NCI-H69 (cell line): ENCODE measurements around the gene TGM6.

Source experiments
- DNase-seq: peaks from one replicate; lab custom pipeline; 2025; lab: John Stamatoyannopoulos, UW

The TGM6 gene

DNA sequence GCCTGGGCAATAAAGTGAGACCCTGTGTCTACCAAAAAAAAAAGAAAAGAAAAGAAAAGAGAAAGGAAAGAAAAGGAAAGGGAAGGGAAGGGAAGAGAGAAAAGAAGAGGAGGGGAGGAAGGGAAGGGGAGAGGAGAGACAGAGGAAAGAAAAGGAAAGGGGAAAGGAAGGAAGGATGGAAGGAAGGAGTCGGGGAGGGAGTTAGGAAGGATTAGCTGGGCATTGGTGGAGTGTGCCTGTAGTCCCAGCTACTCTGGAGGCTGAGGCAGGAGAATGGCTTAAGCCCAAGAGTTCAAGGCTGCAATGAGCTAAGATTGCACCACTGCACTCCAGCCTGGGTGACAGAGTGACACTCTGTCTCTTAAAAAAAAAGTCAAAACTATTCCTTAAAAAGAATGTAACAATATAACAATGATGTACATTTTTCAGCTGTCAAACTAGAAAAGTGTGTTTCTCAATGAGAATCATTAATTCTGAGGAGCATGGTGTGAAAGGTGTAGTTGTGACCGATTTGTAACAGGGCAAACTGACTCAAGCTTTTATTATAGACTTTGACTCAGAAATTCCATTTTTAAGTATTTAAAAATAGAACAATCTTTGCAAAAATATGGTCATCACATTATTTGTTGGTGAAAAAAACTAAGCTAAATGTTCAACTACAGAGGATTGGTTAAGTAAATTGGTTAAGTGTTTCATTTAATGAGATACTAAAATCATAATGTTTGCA lies 75.2 kb downstream of the TGM6 start:
- no peak for DNase-seq

DNA sequence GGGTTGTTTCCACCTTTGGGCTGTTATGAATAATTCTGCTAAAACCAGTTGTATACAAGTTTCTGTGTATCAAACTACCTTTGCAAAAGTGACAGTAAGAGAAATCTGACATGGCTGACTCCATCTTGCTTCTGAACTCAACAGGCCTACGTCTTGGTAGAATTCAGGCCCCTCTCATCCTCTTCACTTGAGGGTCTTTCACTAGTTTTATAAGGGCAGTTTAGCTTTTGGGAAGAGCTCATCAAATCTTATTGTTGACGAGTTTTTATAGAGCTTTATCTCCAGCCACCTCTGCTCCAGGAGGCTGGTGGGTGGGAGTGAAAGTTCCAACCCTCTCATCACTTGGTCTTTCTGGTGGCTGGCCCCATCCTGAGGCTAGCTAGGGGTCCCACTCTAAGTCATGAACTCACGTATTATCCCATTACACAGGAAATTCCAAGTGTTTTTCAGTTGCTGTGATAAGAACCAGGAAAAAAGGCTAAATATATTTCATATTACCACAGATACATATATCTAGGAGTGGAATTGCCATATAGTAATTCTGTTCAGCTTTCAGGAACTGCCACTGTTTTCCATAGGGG lies 78.3 kb downstream of the TGM6 start:
- no peak for DNase-seq

DNA sequence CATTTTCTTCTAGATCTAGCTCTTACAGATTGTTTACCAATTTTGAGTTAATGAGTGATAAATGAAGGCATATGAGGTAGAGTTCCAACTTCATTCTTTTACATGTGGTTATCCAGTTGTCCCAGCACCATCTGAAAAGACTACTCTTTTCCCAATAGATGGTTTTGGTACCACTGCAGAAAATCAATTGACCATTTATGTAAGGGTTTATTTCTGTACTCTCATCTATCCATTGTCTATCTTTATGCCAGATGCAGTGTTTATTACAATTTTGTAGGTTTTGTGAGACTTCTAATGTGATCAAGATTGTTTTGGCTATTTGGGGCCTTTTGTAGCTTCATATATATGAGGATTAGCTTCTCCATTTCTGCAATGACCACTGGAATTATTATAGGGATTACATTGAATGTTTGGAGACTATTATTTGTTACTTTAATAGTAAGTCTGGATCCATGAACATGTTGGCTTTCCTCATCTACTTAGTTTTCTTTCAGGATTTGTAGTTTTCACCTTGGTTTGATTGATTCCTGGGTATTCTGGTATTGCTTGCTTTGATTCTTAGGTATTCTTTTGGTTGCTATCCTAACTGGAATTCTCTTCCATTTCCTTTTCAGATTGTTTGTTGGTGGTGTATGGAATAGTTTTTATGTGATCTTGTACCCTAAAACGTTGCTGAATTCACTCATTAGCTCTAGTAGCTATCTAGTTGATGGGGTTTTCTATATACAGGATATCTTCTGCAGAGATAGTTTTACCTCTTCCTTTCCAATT lies 79.5 kb downstream of the TGM6 start:
- no peak for DNase-seq

DNA sequence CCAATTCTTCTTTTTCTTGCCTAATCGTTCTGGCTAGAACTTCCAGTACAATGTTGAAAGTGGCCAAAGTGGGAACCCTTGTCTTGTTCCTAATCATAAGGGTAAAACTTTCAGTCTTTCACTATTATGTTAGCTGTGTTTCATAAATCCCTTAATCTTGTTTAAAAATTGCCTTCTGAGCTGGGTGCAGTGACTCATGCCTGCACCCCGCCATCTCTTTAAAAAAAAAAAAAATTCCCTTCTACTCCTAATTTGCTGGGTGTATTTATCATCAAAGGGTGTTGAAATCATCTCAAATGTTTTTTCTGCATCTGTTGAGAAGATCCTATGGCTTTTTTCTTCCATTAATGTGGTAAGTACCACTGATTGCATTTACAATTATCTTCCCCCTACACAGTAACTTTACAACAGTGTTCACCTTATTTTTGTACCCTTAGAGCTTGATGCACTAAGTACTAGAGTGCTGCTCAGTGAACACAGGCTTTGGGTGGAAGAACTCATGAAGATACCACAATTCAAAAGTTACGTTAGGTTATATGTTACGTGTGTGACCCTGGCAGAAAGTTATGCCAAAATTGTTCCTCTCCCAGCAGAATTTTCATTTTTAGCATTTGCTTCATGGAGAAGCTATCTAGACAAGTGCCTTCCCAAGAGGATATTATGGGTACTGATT lies 80.2 kb downstream of the TGM6 start:
- no peak for DNase-seq

DNA sequence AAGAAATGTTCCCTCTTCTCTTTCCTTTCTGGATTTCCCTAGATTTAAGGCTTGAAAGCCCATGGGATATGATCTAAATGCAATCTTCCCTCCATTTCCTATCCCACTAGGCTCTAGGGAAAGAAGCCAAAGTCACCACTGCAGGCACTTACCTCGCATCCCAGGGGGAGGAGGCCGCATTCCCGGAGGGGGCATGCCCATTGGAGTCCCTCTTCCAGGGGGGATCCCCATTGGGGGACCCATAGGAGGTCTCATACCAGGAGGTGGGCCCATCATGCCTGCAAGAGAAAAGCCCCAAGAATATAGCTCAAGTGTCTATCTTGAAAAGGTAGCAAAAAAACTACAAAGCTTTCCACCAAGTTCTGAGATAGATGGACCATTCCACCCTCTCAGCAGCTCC lies 81.8 kb downstream of the TGM6 start:
- DNase-seq = no peak

DNA sequence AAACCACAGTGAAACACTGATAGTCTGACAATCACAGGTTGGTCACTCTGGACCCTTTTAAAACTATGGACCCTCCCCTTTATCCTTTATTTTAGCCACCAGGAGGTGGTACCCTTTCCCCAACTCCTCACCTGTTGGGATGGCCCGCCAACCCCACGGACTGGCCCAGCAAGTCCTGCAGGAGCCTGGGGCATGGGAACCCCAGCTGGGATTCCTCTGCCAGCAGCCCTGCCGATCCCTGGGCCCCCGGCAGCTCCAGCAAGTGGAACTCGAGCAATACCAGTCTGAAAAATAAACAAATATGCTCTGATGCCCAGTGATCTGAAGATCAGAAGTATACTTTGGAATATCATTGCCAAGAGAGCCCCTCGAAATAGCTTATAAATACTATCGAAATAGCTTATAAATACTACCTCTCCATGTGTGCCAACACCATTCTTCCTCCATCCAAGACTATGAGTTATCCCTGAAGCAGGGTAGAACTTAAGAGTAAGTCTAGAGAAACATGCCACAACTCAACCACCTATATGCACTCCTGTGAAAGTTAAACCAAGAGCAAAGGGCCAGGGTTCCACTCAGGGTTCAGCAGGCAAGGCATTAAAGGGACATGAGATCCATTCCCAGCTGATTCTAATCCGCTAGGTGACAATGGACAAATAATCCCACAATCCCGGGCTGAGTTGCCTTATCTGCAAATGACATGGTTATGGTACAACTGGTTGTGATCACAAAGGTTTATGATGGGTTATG lies 83.1 kb downstream of the TGM6 start:
- DNase-seq = no peak

DNA sequence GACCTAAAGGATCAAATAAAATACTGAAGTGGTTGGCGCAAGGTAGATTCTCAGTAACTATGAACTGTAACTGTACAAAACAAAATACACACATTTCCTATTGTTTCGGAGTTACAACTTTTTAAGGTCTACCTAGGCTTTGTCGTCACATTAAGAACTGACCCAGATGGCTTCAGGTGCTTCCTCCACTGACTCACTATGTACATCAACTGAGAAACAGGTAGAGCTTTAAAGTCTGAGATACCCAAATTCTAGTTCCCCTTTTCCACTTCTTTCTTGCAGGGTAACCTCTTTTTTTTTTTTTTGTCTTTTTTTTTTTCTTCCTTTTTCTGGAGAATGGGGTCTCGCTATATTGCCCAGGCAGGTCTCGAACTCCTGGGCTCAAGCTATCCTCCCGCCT lies 84.4 kb downstream of the TGM6 start:
- no peak for DNase-seq

DNA sequence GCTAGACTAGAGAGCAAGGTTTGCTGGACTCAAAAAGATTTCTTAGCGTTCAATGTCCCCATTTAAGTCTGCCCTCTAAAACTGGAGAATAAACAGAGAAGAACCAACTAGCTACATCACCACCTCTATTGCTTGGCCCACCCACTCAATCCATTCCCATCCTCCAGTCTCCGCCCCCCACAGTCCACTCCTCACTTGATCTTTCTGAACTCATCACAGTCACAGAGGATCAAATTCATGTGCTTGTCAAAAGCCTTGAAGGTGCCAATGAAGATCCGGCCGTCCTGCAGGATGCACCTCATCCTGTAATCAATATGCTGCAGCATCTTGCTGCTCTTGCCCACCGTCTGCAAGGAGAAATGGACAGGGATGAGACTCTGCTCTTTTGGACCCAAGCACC lies 86.7 kb downstream of the TGM6 start:
- DNase-seq = no peak

DNA sequence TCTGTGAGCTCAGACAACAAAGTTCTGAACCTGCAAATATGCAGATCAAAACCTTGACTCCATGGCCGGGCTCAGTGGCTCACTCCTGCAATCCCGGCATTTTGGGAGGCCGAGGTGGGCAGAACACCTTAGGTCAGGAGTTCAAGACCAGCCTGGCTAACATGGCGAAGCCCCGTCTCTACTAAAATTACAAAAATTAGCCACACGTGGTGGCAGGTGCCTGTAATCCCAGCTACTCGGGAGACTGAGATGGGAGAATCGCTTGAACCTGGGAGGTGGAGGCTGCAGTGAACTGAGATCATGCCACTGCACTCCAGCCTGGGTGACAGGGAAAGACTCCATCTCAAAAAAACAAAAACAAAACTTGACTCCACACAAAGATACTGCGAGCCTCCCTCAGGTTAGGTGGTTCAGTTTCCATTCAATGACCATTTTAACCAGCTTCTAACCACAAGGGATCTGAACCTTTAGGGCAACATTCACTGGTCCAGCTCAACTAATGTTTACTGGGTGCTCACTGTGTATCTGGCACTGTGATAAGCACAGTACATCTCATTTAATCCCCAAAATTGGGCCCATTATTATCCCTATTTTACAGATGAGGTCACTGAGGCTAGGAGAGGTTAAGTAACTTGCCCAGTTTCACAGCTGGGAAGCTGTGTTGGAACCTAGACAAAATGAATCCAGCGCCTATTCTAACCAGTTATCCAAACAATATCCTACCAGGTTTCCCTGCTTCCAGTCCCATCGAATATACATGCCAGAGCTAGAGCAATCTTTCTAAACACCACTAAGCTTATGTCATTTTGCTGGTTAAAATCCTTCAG lies 88.1 kb downstream of the TGM6 start:
- DNase-seq = no peak

DNA sequence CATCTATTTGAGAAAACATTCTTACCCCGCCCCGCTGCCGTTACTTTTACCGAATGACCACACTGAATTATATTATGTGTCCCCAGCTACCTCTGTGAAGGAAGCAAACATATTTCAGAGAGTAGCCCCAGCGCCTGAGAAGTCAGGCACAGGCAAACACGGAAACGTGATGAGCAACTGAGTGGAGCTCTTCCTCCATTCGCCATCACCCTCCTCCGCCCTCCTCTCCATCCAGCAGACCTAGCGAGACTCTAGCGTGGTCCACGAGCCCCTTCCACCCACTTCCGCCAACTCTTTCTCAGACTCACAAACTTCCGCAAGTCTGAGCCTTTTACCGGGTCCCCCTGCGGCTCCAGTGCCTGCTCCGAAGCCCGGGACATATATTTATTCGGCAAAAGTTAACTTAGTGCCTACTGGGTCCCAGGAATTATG lies 89.3 kb downstream of the TGM6 start:
- DNase-seq = peak; percentile 75

DNA sequence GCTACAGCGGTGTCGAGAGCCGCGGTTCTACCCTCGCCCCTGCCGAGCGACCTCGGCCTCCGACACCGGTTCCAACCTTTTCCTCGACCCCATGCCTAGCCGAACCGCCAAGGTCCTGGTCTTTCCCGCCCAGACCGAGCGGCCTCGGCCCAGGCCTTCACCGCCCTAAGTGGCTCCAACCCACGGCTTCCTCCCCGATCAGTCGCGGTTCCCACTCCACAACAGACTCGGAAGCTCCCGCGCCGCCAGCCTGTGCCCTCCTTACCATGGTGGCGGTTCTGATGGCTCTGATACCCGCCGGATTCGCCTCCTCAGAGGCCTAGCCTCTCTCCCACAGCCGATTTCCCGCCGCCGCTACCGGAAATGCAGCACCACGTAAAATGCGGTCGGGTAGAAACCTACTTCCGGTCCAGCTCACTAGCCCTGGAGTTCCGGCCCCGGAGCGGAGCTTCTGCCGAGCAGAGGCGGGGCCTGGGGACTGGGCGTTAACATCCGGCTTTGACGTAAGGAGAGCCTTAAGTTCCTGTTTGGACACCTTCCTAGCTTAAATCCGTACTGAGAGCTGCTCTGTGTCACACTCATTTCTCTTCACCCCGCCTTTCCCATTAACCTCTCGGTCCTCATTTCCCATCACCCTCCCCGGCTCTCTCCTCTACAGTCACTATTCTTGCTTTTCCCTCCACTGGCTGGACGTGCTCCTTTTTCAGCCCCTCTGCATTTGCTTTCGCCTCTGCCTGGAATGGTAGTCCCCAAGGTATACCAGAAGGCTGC lies 89.9 kb downstream of the TGM6 start, which contains the start of gene SNRPB:
Gene SNRPB (minus strand): TSS at position 367 of the 771 bp plus-strand sequence. CDS start 99 bp downstream, at position 268.
- DNase-seq = peak; percentile 99

DNA sequence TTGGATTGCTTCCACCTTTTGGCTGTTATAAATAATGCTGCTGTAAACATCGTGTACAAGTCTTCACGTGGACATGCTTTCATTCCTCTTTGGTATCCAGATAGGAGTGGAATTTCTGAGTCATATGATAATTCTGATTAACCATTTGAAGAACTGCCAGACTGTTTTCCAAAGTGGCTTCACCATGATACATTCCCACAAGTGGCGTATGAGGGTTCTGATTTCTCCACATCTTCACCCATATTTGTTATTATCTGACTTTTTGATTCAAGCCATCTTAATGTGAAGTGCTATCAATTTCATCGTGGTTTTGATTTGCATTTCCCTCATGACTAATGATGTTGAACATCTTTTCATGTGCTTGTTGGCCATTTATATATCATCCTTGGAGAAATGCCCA lies 92.8 kb downstream of the TGM6 start:
- DNase-seq = no peak

DNA sequence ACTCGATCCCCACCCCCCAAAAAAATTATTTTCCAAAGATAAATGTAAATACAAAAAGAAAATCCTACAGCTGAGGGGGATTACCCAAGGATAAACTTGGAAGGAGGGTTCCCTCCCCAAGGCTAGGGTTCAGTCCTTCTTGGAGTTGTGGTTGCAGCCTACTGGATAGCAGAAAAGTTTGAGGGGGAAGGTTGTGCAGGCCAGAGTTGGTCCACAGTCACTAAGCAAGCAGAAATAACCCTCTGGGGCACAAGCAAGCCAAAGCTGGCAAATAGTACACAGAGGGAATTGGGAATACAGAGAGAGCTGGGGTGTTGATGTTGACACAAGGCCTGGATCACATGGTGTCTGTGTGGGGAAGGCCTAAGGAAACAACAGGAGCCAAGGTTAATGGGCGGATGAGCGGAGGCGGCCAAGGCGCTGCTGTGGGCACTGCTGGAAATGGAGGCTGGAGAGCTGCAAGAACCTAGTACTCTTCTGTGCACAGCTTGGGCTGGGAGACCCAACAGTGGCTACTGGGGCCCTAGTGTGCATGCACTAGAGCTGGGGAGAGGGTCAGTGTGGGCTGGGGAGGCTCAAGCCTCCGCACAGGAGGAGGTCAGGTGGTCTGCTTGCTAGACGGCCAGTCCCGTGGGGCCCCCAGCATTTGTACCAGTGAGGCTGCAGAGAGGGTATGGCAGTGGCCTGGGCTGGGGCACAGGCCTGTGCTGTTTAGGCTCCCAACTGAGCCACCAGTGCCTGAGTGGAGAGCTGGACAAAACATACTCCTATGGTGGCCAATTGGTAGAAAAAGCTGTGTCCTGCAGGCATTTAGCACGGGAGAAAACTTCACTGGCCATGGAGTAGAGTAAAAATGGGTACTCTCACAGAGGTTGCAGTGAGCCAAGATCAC lies 95.4 kb downstream of the TGM6 start:
- peak; percentile 63 for DNase-seq

DNA sequence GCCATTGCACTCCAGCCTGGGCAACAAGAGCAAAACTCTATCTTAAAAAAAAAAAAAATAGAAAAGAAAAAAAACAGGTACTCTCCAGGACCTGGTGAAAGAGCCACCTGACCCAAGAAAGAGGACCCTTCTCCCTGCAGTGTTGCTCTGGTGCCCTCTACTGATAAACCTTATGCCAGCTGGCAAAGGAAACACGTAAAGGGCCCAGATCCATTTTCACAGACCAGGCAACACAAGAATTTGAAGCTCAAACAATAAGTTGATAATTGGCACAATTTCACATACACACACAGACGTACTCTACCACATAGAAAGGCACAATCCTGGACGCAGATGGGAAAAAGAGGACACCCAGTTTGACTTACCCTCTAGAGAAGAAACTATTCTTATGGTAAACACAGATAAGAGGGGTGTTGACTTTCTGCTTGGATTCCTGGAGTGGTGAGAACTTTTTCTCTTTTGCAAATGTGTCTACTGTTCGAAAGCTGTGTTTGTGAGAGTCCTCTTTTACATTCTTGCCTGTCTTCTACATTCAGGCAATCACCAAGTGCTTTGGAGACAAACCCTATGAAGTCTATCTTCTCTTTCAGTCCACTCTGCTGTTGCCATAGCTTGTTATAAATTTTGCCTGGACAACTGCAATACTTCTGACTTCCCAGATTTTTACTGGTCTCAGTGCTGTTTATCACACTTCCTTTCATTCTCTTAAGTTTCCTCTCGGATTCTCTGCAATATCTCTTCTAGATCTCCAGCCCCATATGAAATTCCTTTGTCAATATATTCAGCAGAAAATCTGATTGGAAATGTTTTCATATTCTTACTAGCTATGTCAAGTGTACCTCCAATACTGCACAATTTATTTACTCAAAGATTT lies 96.3 kb downstream of the TGM6 start:
- peak; percentile 15 for DNase-seq

DNA sequence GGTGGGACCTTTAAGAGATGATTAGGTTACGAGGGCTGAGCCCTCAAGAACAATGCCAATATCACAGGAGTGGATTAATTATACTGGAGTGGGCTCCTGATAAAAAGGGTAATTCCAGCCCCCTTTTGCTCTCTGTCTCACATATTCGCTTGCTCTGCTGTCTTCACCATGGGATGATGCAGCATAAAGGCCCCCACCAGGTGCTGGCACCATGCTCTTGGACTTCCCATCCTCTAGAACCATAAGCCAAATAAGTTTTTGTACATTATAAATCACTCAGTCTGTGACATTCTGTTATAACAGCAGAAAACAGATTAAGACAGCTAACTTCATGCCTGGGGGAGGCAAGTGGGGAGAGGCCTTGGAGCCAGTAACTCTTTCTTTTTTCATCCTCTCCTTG lies 99.7 kb downstream of the TGM6 start:
- DNase-seq = no peak
